ENCODE measurements around the gene UBASH3A. TPM values are rescaled to one million over a fixed set of nuclear protein-coding genes. Genes with fewer than 3 reads are reported as not detected.

Gene UBASH3A
- total RNA-seq, 3 donors from 2014 or later (not counting 1 experiment from before 2014, with no cell fraction given), result 0.66 to 5.0 (median 2.0) TPM

DNA sequence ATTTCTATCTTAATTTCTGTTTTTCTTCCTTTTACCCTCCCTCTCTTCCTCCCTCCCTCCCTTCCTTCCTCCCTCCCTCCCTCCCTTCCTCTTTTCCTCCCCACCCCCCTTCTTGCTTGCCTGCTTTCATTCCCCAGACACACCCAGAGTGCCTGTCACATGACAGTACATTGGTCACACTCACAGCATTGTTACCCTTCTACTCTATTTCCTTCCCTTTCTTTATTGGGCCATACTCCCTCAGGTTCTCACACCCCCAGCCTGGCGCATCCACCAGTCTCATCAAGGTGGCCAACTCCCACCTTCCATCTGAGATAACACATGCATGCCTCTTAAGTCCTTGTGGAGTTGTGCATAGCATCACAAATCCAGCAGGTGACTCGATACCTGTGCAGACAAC is 18.7 kb upstream of the UBASH3A start:
- WGBS (ENCODE audit: insufficient coverage), result 87% methylated on average over 2 of the region's 2 CpGs
- H3K27ac Mint-ChIP-seq, result no peak overlapping the region
- intact Hi-C loops (cut with micrococcal nuclease), result no loop called here

GRCh38 chr21:42385619-42386018 is 18.1 kb upstream of the UBASH3A start:
- Histone ChIP-seq H3K27me3 (ENCODE audit: control insufficient read depth, insufficient read depth, low read length) (no peaks in the 10 kb centered on the region), H3K9me3 (ENCODE audit: control insufficient read depth, insufficient read depth, low read length) (peaks cover 18% of the 10 kb centered on the region), H3K4me3 (ENCODE audit: low read length) (no peak overlapping the region), H3K36me3 (ENCODE audit: control insufficient read depth, insufficient read depth, low read length) (no peaks in the 10 kb centered on the region), H3K27ac (ENCODE audit: low read length) (no peak overlapping the region), H3K4me1 (ENCODE audit: control insufficient read depth, insufficient read depth, low read length) (peaks cover 12% of the 10 kb centered on the region)
- Mint-ChIP-seq H3K4me1 (peaks cover 8 to 24% of the 10 kb centered on the region in 2 donors), H3K4me3 (no peak overlapping the region), H3K27me3 (ENCODE audit: low read depth in 2 of 2) (peaks cover 37 to 50% of the 10 kb centered on the region in 2 donors), H3K27ac (no peak overlapping the region), H3K9me3 (peaks cover 2 to 7% of the 10 kb centered on the region in 2 donors), H3K36me3 (peaks cover 11% of the 10 kb centered on the region)
- TF ChIP-seq, protein P1, sequence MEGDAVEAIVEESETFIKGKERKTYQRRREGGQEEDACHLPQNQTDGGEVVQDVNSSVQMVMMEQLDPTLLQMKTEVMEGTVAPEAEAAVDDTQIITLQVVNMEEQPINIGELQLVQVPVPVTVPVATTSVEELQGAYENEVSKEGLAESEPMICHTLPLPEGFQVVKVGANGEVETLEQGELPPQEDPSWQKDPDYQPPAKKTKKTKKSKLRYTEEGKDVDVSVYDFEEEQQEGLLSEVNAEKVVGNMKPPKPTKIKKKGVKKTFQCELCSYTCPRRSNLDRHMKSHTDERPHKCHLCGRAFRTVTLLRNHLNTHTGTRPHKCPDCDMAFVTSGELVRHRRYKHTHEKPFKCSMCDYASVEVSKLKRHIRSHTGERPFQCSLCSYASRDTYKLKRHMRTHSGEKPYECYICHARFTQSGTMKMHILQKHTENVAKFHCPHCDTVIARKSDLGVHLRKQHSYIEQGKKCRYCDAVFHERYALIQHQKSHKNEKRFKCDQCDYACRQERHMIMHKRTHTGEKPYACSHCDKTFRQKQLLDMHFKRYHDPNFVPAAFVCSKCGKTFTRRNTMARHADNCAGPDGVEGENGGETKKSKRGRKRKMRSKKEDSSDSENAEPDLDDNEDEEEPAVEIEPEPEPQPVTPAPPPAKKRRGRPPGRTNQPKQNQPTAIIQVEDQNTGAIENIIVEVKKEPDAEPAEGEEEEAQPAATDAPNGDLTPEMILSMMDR (IDR thresholded peaks at IDR 0.05), result no peak
- ATAC-seq (no peak), DNase-seq (no peak)
- intact Hi-C loops (cut with micrococcal nuclease), result no loop called here
- 96% methylated on average over 5 of the region's 5 CpGs for WGBS (ENCODE audit: insufficient coverage)

More for the DNA sequence above, 18.7 kb upstream of the UBASH3A start:
- TF ChIP-seq, protein P1 (IDR thresholded peaks at IDR 0.05), result no peak
- peaks cover 2 to 7% of the 10 kb centered on the region in 2 donors for H3K9me3 Mint-ChIP-seq
- DNase-seq (no peak), ATAC-seq (no peak)
- peaks cover 11% of the 10 kb centered on the region for H3K36me3 Mint-ChIP-seq
- Histone ChIP-seq H3K4me3 (ENCODE audit: low read length) (no peak overlapping the region), H3K36me3 (ENCODE audit: control insufficient read depth, insufficient read depth, low read length) (no peaks in the 10 kb centered on the region), H3K9me3 (ENCODE audit: control insufficient read depth, insufficient read depth, low read length) (peaks cover 18% of the 10 kb centered on the region), H3K27ac (ENCODE audit: low read length) (no peak overlapping the region), H3K4me1 (ENCODE audit: control insufficient read depth, insufficient read depth, low read length) (peaks cover 12% of the 10 kb centered on the region), H3K27me3 (ENCODE audit: control insufficient read depth, insufficient read depth, low read length) (no peaks in the 10 kb centered on the region)
- no peak overlapping the region for H3K4me3 Mint-ChIP-seq
- H3K27me3 Mint-ChIP-seq (ENCODE audit: low read depth in 2 of 2), result peaks cover 35 to 50% of the 10 kb centered on the region in 2 donors
- peaks cover 8 to 24% of the 10 kb centered on the region in 2 donors for H3K4me1 Mint-ChIP-seq

GRCh38 chr21:42386034-42386591 is 17.6 kb upstream of the UBASH3A start:
- no peak overlapping the region for H3K4me3 Mint-ChIP-seq
- Histone ChIP-seq H3K36me3 (ENCODE audit: control insufficient read depth, insufficient read depth, low read length) (no peaks in the 10 kb centered on the region), H3K4me3 (ENCODE audit: low read length) (no peak overlapping the region), H3K9me3 (ENCODE audit: control insufficient read depth, insufficient read depth, low read length) (peaks cover 17% of the 10 kb centered on the region), H3K27me3 (ENCODE audit: control insufficient read depth, insufficient read depth, low read length) (no peaks in the 10 kb centered on the region), H3K27ac (ENCODE audit: low read length) (no peak overlapping the region), H3K4me1 (ENCODE audit: control insufficient read depth, insufficient read depth, low read length) (peaks cover 12% of the 10 kb centered on the region)
- peaks cover 11% of the 10 kb centered on the region for H3K36me3 Mint-ChIP-seq
- 98% methylated on average over 11 of the region's 11 CpGs for WGBS (ENCODE audit: insufficient coverage)
- H3K9me3 Mint-ChIP-seq, result peaks cover 2 to 7% of the 10 kb centered on the region in 2 donors
- TF ChIP-seq, protein P1 (IDR thresholded peaks at IDR 0.05), result no peak
- H3K27ac Mint-ChIP-seq, result no peak overlapping the region
- peaks cover 41 to 53% of the 10 kb centered on the region in 2 donors for H3K27me3 Mint-ChIP-seq (ENCODE audit: low read depth in 2 of 2)
- DNase-seq (no peak), ATAC-seq (no peak)
- intact Hi-C loops (cut with micrococcal nuclease), result no loop called here
- H3K4me1 Mint-ChIP-seq, result peaks cover 8 to 24% of the 10 kb centered on the region in 2 donors

DNA sequence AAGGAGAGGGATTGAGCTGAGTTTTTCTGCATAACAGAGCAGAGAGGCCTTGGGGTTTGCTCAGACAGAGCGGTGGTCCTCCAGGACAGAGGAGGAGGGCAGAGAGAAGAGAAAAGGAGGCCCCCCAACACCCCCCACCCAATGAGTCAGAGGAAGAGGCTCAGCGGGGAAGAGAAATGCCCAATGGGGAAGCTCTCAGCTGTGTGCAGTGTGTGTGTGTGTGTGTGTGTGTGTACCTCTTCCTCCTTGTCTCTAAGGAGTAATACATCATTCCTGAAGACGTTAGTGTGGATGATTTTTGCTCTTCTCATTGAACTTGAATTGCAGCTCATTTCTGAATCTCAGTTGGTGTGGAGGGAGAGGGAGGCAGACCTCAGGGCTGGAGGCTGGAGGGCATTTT is 16.5 kb upstream of the UBASH3A start:
- peaks cover 46 to 57% of the 10 kb centered on the region in 2 donors for H3K27me3 Mint-ChIP-seq (ENCODE audit: low read depth in 2 of 2)
- peaks cover 8 to 24% of the 10 kb centered on the region in 2 donors for H3K4me1 Mint-ChIP-seq
- no peak for DNase-seq
- H3K9me3 Mint-ChIP-seq, result no peaks in the 10 kb centered on the region
- no peak for ATAC-seq
- peaks cover 3% of the 10 kb centered on the region for H3K36me3 Mint-ChIP-seq
- H3K27ac Mint-ChIP-seq, result no peak overlapping the region
- no peak overlapping the region for H3K27ac ChIP-seq (ENCODE audit: low read length)
- H3K4me3 ChIP-seq (ENCODE audit: low read length), result no peak overlapping the region
- 0% methylated on average over 1 of the region's 3 CpGs for WGBS (ENCODE audit: insufficient coverage)
- intact Hi-C loops (cut with micrococcal nuclease), result no loop called here
- TF ChIP-seq, protein P1 (IDR thresholded peaks at IDR 0.05), result no peak
- peaks cover 7% of the 10 kb centered on the region for H3K9me3 ChIP-seq (ENCODE audit: control insufficient read depth, insufficient read depth, low read length)
- no peaks in the 10 kb centered on the region for H3K36me3 ChIP-seq (ENCODE audit: control insufficient read depth, insufficient read depth, low read length)
- no peaks in the 10 kb centered on the region for H3K27me3 ChIP-seq (ENCODE audit: control insufficient read depth, insufficient read depth, low read length)
- no peak overlapping the region for H3K4me3 Mint-ChIP-seq
- peaks cover 12% of the 10 kb centered on the region for H3K4me1 ChIP-seq (ENCODE audit: control insufficient read depth, insufficient read depth, low read length)
